ENCODE data around the gene CENPH. TPM values are rescaled to one million over a fixed set of nuclear protein-coding genes. Genes with fewer than 3 reads are reported as not detected.
"Not testable (repeated sequence)": the region's sequence is repeated elsewhere in the genome, so short reads cannot be mapped to it uniquely, and the experiment has no call there.

Gene CENPH
- total RNA-seq, 1 experiment from 2014 or later: 50.4 TPM

DNA sequence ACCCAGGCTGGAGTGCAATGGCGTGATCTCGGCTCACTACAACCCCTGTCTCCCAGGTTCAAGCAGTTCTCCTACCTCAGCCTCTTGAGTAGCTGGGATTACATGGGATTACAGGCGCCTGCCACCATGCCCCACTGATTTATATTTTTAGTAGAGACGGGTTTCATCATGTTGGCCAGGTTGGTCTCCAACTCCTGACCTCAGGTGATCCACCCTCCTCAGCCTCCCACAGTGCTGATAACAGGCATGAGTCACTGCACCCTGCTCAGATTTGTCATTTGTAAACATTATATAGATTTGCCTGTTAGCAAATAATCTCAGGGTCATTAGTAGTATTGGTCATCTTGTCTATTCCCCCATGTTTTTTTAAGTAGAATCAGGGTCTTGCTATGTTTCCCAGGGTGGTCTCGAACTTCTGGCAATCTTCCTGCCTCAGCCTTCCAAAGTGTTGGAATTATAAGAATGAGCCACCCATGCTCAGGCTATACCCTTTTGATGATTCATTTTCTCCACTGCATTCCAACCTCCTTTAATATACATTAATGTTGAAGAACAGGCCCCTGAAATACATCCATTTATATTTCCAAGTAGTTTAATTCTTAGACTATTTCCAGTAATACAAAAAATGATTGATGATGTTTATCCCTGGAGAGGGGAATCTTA, 17.3 kb downstream of the CENPH start:
- peak; percentile 17 for DNase-seq (ENCODE audit: low read depth)

DNA sequence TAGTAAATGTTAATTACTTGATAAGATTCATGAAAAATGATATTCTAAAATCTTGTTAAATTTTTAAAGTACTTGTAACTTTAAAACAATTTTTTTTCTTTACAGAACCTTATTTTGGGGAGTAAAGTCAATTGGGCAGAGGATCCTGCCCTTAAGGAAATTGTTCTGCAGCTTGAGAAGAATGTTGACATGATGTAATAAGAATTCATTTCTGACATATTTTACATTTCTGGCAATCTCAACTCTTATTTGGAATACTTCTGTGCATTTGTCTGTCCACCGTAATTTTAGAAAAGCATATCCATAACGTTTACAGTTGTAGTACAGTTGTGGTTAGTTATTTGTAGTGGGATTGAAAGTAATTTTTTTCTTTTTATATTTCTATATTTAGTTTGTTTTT, 20.2 kb downstream of the CENPH start:
- no peak for DNase-seq (ENCODE audit: low read depth)

- DNase-seq (ENCODE audit: low read depth): no peak
Observed at GRCh38 chr5:69211200-69211599, 21.8 kb downstream of the CENPH start.

DNA sequence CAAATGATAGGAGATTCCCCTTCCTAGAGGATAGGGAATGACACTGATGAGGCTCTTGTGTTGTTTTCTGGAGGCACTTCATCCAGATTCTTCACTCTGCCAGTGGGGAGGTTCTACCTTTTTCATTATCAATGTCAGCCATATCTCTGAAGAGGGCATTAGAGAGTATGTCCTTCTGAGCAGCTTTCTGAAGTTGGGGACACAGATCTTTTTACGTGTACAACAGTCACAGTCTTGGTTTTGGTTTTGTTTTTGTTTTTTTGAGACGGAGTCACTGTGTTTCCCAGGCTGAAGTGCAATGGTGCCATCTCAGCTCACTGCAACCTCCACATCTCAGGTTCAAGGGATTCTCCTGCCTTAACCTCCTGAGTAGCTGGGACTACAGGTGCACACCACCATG, 22.6 kb downstream of the CENPH start:
- DNase-seq (ENCODE audit: low read depth): no peak

DNA sequence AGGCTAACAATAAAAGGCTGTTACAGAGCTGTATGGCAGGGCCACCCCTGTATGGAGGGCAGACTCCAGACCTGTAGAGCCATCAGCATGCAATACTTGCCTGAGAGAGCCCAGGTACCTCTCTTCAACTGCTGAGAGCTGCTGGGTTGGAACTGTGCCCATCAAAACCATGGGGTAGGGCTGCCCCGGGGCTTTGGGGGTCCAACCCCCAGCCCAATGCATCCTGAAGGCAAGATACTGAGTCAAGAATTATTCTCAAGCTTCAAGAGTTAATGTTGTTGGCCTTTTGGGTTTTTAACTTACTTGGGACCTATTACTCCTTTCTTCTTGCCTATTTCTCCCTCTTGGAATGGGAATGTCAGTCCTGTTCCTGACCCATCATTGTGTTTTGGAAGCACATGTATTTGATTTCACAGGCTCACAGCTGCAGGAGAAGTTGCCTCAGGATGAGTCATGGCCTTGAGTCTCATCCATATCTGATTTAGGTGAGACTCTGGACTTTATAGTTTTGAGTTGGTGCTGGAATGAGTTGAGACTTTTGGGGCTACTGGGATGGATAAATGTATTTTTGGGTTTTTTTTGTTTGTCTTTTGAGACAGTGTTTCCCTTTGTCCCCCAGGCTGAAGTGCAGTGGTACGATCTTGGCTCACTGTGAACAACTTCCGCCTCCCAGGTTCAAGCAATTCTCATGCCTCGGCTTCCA, 24.3 kb downstream of the CENPH start:
- peak; percentile 43 for DNase-seq (ENCODE audit: low read depth)

DNA sequence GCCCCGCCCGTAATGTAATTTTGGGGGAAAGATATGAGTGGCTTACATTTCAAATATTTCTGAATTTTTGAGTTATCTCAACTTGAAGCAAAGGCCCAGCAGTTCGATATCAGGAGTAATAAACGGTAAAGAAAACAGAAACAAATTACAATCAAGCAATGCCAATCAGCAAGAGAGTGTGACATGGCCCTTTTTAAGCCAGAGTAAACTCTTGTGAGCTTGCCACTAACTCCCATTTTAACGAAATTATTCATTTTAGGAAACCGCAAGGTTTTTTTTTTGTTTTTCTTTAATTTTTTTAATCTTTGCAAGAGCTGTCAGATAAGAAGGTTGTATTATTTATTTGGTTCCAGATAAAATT, 27.7 kb downstream of the CENPH start:
- no peak for DNase-seq (ENCODE audit: low read depth)

DNA sequence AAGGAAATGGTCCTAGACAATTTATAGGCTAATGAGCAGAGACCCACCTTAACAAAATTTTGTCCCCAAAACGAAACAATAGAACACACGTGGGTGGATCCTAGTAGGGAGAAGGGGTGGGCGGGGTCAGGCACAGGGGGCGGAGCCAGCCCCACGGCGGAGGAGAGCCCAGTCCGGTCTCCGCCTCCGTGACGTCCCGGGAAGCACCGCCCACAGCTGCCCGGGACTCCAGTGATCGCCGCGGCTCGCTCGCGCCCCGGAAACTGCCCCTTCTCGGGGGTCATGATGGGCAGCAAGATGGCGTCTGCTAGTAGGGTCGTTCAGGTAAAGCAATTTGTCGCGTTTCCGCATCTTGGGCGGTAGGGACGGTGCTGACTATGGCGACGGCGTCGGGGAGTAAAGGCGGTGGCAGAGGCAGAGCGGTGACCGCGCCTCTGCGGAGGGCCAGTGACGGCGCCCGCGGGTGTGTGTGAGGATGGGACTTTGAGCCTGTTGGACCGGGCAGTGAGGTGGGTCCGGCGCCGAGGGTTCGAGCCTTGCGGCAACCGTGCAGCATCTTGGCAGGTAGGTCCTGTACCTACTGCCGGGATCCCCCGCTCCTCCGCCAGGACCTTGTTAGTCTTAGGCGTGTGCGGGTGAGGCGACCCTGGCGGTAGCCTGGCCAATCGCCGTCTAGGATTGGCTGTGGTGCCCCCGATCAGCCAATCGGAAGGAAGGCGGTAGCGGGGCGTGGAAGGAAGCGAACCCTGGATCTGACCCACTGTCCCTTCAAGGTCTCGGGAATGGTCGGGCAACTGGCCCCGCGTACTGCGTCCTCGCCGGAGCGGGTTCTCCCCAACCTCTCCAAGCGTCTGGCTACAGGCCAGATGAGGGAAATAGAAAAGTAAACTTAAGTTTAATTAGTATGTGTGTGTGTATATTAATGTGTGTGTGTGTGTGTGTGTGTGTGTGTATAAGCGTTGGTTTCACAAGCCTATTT, 28.5 kb downstream of the CENPH start:
- DNase-seq (ENCODE audit: low read depth): peak; percentile 88

GRCh38 chr5:69219939-69220338, 30.6 kb downstream of the CENPH start:
- no peak for DNase-seq (ENCODE audit: low read depth)

DNA sequence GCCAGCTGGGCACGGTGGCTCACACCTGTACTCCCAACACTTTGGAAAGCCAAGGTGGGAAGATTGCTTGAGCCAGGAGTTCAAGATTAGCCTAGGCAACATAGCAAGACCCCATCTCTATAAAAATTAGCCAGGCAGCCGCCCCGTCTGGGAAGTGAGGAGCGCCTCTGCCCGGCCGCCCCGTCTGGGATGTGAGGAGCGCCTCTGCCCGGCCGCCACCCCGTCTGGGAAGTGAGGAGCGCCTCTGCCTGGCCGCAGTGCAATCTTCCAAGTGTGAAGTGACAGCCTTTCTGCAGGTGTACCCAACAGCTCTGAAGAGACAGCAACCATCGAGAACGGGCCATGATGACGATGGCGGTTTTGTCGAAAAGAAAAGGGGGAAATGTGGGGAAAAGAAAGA, 31.0 kb downstream of the CENPH start:
- DNase-seq (ENCODE audit: low read depth): not testable (repeated sequence)

GRCh38 chr5:69220833-69221232, 31.4 kb downstream of the CENPH start:
- DNase-seq (ENCODE audit: low read depth): not testable (repeated sequence)

GRCh38 chr5:69224520-69224919, 35.1 kb downstream of the CENPH start:
- no peak for DNase-seq (ENCODE audit: low read depth)

DNA sequence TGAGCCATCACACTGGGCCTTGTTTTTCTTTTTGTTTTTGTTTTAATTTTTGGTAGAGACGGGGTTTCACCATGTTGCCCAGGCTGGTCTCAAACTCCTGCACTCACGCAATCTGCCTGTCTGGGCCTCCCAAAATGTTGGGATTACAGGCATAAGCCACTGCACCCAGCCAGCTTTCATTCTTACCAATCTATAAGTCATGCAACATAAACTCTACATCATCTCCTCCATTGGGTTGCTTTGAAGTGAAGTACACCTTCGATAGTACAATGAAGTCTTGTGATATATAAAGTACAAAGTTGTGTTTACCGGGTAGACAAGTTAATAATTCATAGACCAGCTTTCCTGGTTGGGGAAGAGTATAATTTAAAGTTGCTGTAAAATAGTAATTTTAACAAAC, 36.5 kb downstream of the CENPH start:
- DNase-seq (ENCODE audit: low read depth): no peak

GRCh38 chr5:69230181-69230580, 40.8 kb downstream of the CENPH start:
- no peak for DNase-seq (ENCODE audit: low read depth)

- DNase-seq (ENCODE audit: low read depth): no peak
Observed at GRCh38 chr5:69231281-69231680, 41.9 kb downstream of the CENPH start.

DNA sequence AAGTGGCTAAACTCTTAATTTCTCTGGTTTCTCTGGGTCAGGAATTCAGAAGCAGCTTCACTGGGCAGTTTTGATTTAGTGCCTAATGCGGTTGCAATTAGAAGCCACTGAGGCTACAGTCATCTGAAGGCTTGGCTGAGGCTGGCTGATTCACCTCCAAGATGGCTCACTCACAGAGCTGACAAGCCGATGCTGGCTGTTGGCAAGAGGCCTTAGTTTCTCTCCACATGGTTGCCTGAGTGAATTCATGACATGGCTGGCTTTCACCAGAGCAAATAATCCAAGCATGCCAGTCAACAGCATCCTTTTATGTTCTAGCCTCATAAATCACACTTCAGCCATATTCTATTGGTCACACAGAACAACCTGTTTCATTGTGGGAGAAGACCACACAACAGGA, 42.5 kb downstream of the CENPH start:
- no peak for DNase-seq (ENCODE audit: low read depth)

DNA sequence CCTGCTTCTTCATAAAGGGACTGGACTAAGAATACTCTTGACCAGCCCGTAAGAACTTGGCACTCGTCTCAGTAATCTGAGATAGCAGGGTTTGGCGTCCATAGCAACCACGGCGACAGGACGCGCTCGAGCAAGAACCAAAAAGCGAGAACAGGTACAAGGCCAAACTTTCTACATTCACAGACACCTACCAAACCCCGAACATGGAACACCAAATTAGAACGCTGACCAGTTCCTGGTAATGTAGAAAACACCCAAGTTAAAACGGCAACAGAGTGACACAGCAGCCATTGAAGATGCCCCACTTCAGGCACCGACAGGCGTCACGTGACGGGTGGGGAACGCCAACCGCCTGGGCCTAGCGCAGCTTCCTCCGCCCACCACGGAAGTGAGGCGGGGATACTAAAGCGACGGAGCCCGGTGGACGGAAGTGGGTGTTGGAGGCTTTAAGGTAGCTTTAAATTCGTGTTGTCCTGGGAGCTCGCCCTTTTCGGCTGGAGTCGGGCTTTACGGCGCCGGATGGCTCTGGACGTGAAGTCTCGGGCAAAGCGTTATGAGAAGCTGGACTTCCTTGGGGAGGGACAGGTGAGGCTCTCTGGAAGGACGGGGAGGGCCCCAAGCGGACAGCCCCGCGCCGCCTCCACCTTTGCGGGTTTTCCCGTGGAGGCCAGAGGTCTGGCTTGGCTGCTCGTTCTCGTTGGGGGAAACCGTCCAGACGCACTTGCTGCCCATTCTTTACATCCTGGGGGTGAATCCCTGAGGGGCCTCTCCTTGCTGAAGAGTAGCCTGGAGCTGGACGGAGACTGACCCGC, 45.3 kb downstream of the CENPH start, which contains the start of gene CDK7:
Gene CDK7 (plus strand): TSS at position 430 of the 812 bp plus-strand sequence. CDS start 90 bp downstream, at position 520.
- peak; percentile 93 for DNase-seq (ENCODE audit: low read depth)

GRCh38 chr5:69236733-69237132, 47.4 kb downstream of the CENPH start:
- not testable (repeated sequence) for DNase-seq (ENCODE audit: low read depth)

DNA sequence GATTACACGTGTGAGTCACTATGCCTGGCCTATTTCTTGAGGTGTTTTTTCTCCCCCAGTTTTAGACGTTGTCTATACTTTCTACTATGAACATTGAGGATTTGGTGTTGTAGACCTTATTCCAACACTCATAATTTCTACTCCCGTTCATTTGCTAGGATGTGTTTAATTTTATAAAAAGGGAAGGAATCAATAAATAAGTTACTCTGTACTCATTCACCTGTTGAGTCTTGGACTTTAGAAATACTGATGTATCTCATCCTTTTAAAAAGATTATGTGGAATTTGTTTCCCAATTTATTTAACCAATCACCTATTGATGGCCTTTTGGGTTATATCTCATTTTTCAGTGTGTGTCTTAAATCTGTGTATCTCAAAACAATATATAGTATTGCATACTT, 48.5 kb downstream of the CENPH start:
- DNase-seq (ENCODE audit: low read depth): no peak

DNA sequence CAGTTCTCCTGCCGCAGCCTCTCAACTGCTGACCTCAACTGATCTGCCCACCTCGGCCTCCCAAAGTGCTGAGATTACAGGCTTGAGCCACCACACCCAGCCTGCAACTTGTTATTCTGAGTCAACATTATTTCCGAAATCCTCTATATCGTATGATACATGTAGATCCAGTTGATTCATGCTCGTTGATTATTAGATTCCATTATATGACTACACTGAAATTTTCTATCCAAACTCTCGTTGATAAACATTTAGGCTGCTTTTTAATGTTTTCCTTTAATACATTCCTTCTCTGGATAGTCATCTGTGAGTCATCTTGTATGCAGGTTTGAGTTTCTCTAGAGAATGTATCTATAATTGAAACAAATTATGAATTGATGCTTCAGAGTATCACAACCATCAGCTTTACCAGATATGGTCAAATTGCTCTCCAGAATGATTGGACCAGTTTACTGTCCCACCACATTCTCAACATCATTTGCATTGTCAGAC, 49.4 kb downstream of the CENPH start:
- peak; percentile 83 for DNase-seq (ENCODE audit: low read depth)

GRCh38 chr5:69242215-69242927, 53.0 kb downstream of the CENPH start:
- no peak for DNase-seq (ENCODE audit: low read depth)
